Caco-2 (cell line): Measurements from ENCODE around the gene GPR162. TPM values are rescaled to one million over a fixed set of nuclear protein-coding genes. Genes with fewer than 3 reads are reported as not detected.

Source experiments
- BruUV-seq: library from RNA; stranded (reverse); fragments of 400-500 nt; replicated peaks from 2 replicates; lab custom pipeline; 2021; lab: Mats Ljungman, UMichigan
- CTCF ChIA-PET: fragments of 300-600 bp; sonication (Branson Sonifier 250); formaldehyde crosslinking; loops from one replicate; lab custom pipeline; 2022; ENCODE audit warnings: antibody characterized with exemption; lab: Charles Lee
- POLR2A ChIA-PET: fragments of 300-600 bp; sonication (Branson Sonifier 250); formaldehyde crosslinking; loops from one replicate; lab custom pipeline; 2022; ENCODE audit warnings: antibody characterized with exemption; lab: Charles Lee
- DNase-seq, 2 experiments: peaks; one replicate each; pipeline versions ENCODE4 v3.0.0 to v3.0.0-alpha.2; 2020 to 2022
- H3K27me3 ChIP-seq: replicated peaks from 2 replicates; pipeline ENCODE4 v1.6.0; 2011; ENCODE audit warnings: low read length; ENCODE audit not compliant: control insufficient read depth, insufficient read depth
- H3K36me3 ChIP-seq: 2 replicates; pipeline ENCODE4 v1.5.1; 2011; ENCODE audit warnings: low read length; ENCODE audit not compliant: control insufficient read depth, insufficient read depth
- H3K4me1 ChIP-seq: fragments of 250-450 bp; sonication (Bioruptor Pico); 2 replicates; pipeline ENCODE4 v1.5.1; 2020; ENCODE audit warnings: mild to moderate bottlenecking
- H3K4me3 ChIP-seq: 2 replicates; pipeline ENCODE4 v1.5.1; 2011; ENCODE audit warnings: low read depth, mild to moderate bottlenecking, control low read depth, low read length
- H3K9me3 ChIP-seq: fragments of 250-450 bp; sonication (Bioruptor Pico); 2 replicates; pipeline ENCODE4 v1.5.1; 2020; ENCODE audit warnings: mild to moderate bottlenecking, moderate library complexity
- H3K27ac Mint-ChIP-seq: one replicate; pipeline ENCODE4 v1.8.0; 2022; ENCODE audit warnings: mixed read lengths; ENCODE audit not compliant: unreplicated experiment
- H3K27me3 Mint-ChIP-seq: one replicate; pipeline ENCODE4 v1.8.0; 2022; ENCODE audit warnings: mixed read lengths; ENCODE audit not compliant: insufficient read depth, unreplicated experiment
- H3K36me3 Mint-ChIP-seq: one replicate; pipeline ENCODE4 v1.8.0; 2022; ENCODE audit warnings: mild to moderate bottlenecking, mixed read lengths; ENCODE audit not compliant: insufficient read depth, unreplicated experiment
- H3K4me1 Mint-ChIP-seq: one replicate; pipeline ENCODE4 v1.8.0; 2022; ENCODE audit warnings: low read depth, mixed read lengths; ENCODE audit not compliant: unreplicated experiment
- H3K4me3 Mint-ChIP-seq: one replicate; pipeline ENCODE4 v1.8.0; 2022; ENCODE audit warnings: mild to moderate bottlenecking, moderate library complexity, mixed read lengths; ENCODE audit not compliant: unreplicated experiment
- H3K9me3 Mint-ChIP-seq: one replicate; pipeline ENCODE4 v1.8.0; 2022; ENCODE audit warnings: mixed read lengths; ENCODE audit not compliant: unreplicated experiment
- CTCF ChIP-seq, 2 experiments: fragments of 200-600 bp in 1 of 2; IDR thresholded peaks; 1 replicate in 1 of 2; 2 replicates in 1 of 2; pipeline versions ENCODE4 v1.5.1 to v1.8.0; 2011 to 2022; ENCODE audit warnings: antibody characterized with exemption in 1 of 2, control low read depth in 1 of 2, inconsistent platforms in 1 of 2, low read depth in 1 of 2, low read length in 1 of 2, mild to moderate bottlenecking in 1 of 2, moderate library complexity in 1 of 2; ENCODE audit not compliant: insufficient read depth in 1 of 2, severe bottlenecking in 1 of 2, unreplicated experiment in 1 of 2
- intact Hi-C: fragments of 100-400 bp; cut with micrococcal nuclease; formaldehyde crosslinking; loops from one replicate; pipeline ENCODE4 v1.10.0; 2022; ENCODE audit not compliant: unreplicated experiment
- total RNA-seq: library from RNA; stranded (reverse); gene quantifications from 2 replicates; pipeline ENCODE4 v1.2.3, GENCODE V29; 2022

Gene GPR162
- total RNA-seq, 1 experiment from 2014 or later, result 1.2 TPM

- no peak for DNase-seq
- no peak overlapping the region for H3K4me3 Mint-ChIP-seq
- POLR2A ChIA-PET, result interaction anchor here (1.2 kb wide), 1 partner anchor 66 kb away, joined by 3 read pairs; the partner anchor contains the start of gene MLF2
- H3K4me1 ChIP-seq, result peaks cover 9% of the 10 kb centered on the region
- H3K36me3 Mint-ChIP-seq, result no peaks in the 10 kb centered on the region
- H3K4me3 ChIP-seq, result no peak overlapping the region
- no peaks in the 10 kb centered on the region for H3K9me3 Mint-ChIP-seq
- TF ChIP-seq CTCF (IDR thresholded peaks at IDR 0.05; ENCODE audit: insufficient read depth in 1 of 2, low read depth in 1 of 2, low read length in 1 of 2, severe bottlenecking in 1 of 2, unreplicated experiment in 1 of 2), result no peak
- no peaks in the 10 kb centered on the region for H3K4me1 Mint-ChIP-seq
- intact Hi-C loops, result no loop called here
- BruUV-seq, result no TSS peak
- H3K36me3 ChIP-seq, result no peaks in the 10 kb centered on the region
- CTCF ChIA-PET, result no interaction called here
- no peak overlapping the region for H3K27ac Mint-ChIP-seq
- peaks cover 8% of the 10 kb centered on the region for H3K27me3 Mint-ChIP-seq
- H3K27me3 ChIP-seq, result no peaks in the 10 kb centered on the region
- H3K9me3 ChIP-seq, result no peaks in the 10 kb centered on the region
Observed at GRCh38 chr12:6818645-6819044, 3.0 kb upstream of the GPR162 start.

- H3K4me3 Mint-ChIP-seq, result no peak overlapping the region
- ChIA-PET CTCF (interaction anchor here (0.6 kb wide), 1 partner anchor 95 kb away, joined by 3 read pairs; no protein-coding TSS in a partner anchor), POLR2A (no interaction called here)
- no peak for TF ChIP-seq CTCF (IDR thresholded peaks at IDR 0.05; ENCODE audit: insufficient read depth in 1 of 2, low read depth in 1 of 2, low read length in 1 of 2, severe bottlenecking in 1 of 2, unreplicated experiment in 1 of 2)
- no peaks in the 10 kb centered on the region for H3K36me3 ChIP-seq
- no TSS peak for BruUV-seq
- H3K27me3 ChIP-seq, result no peaks in the 10 kb centered on the region
- no peaks in the 10 kb centered on the region for H3K4me1 Mint-ChIP-seq
- no peak overlapping the region for H3K27ac Mint-ChIP-seq
- peaks cover 9% of the 10 kb centered on the region for H3K4me1 ChIP-seq
- intact Hi-C loops, result no loop called here
- H3K9me3 Mint-ChIP-seq, result no peaks in the 10 kb centered on the region
- no peaks in the 10 kb centered on the region for H3K9me3 ChIP-seq
- H3K36me3 Mint-ChIP-seq, result no peaks in the 10 kb centered on the region
- peaks cover 8% of the 10 kb centered on the region for H3K27me3 Mint-ChIP-seq
- DNase-seq, result no peak
- H3K4me3 ChIP-seq, result no peak overlapping the region
Observed at GRCh38 chr12:6819106-6820030, 2.3 kb upstream of the GPR162 start.

- Histone ChIP-seq H3K4me1 (peaks cover 9% of the 10 kb centered on the region), H3K4me3 (no peak overlapping the region), H3K9me3 (no peaks in the 10 kb centered on the region), H3K27me3 (no peaks in the 10 kb centered on the region), H3K36me3 (no peaks in the 10 kb centered on the region)
- no TSS peak for BruUV-seq
- TF ChIP-seq CTCF (IDR thresholded peaks at IDR 0.05; ENCODE audit: insufficient read depth in 1 of 2, low read depth in 1 of 2, low read length in 1 of 2, severe bottlenecking in 1 of 2, unreplicated experiment in 1 of 2), result no peak
- no peak overlapping the region for H3K4me3 Mint-ChIP-seq
- ChIA-PET POLR2A (no interaction called here), CTCF (interaction anchor here (0.6 to 0.8 kb wide), 2 partner anchors 66 to 263 kb away, joined by 3 to 4 read pairs; no protein-coding TSS in a partner anchor)
- H3K27me3 Mint-ChIP-seq, result peaks cover 14% of the 10 kb centered on the region
- intact Hi-C loops, result no loop called here
- H3K9me3 Mint-ChIP-seq, result no peaks in the 10 kb centered on the region
- no peak for DNase-seq
- no peaks in the 10 kb centered on the region for H3K36me3 Mint-ChIP-seq
- no peaks in the 10 kb centered on the region for H3K4me1 Mint-ChIP-seq
- H3K27ac Mint-ChIP-seq, result no peak overlapping the region
Observed at GRCh38 chr12:6820166-6820565, 1.5 kb upstream of the GPR162 start.
